ENCODE data around the gene RIMS3.

DNA sequence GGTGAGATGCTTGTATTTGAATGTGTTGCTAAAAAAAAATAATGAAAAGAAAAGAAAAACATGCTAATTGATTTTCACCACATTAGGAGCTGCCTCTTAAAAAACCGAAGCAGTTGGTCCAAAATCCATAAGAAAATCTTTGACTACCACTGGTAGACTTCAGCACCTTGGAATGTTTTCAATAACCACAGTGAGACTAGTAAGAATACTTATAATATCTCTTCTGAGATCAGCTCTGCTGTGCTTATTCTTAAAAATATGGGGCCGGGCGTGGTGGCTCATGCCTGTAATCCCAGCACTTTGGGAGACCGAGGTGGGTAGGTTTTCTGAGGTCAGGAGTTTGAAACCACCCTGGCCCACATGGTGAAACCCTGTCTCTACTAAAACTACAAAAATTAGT is 41.1 kb upstream of the RIMS3 start:
- TF ChIP-seq YY1 (IDR thresholded peaks at IDR 0.05; ENCODE audit: insufficient read depth, insufficient read length) (no peak), ZNF274 (IDR thresholded peaks at IDR 0.05; ENCODE audit: low read depth, low read length) (no peak)
